Measurements from ENCODE around the gene OPCML.

OPCML gene

DNA sequence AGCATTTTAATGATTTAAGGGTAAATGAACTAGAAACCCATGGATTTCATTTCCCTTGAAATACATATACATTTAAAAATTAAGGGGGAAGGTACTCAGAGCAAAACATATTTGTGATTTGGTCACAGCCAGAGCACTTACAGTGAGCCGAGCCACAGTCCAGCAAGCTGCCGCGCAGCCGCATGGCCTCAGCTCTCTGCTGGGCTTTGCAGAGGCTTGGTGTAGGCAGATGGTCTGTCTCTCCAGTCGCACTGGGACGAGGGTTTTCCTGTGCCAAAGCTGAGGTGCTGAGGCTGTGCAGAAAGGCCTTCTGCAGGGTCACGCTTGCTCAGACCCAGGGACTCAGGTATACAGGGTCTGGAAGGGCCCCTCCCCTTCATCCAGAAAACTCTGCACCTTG, 367.3 kb downstream of the OPCML start:
- Mint-ChIP-seq H3K27me3 (ENCODE audit: low read depth) (peaks cover 35% of the 10 kb centered on the region), H3K36me3 (ENCODE audit: low read depth) (no peaks in the 10 kb centered on the region), H3K9me3 (no peaks in the 10 kb centered on the region), H3K4me1 (peaks cover 12% of the 10 kb centered on the region), H3K27ac (no peak overlapping the region), H3K4me3 (no peak overlapping the region)
- TF ChIP-seq, protein P1, sequence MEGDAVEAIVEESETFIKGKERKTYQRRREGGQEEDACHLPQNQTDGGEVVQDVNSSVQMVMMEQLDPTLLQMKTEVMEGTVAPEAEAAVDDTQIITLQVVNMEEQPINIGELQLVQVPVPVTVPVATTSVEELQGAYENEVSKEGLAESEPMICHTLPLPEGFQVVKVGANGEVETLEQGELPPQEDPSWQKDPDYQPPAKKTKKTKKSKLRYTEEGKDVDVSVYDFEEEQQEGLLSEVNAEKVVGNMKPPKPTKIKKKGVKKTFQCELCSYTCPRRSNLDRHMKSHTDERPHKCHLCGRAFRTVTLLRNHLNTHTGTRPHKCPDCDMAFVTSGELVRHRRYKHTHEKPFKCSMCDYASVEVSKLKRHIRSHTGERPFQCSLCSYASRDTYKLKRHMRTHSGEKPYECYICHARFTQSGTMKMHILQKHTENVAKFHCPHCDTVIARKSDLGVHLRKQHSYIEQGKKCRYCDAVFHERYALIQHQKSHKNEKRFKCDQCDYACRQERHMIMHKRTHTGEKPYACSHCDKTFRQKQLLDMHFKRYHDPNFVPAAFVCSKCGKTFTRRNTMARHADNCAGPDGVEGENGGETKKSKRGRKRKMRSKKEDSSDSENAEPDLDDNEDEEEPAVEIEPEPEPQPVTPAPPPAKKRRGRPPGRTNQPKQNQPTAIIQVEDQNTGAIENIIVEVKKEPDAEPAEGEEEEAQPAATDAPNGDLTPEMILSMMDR (IDR thresholded peaks at IDR 0.05; ENCODE audit: unreplicated experiment in 3 of 3), result no peak

DNA sequence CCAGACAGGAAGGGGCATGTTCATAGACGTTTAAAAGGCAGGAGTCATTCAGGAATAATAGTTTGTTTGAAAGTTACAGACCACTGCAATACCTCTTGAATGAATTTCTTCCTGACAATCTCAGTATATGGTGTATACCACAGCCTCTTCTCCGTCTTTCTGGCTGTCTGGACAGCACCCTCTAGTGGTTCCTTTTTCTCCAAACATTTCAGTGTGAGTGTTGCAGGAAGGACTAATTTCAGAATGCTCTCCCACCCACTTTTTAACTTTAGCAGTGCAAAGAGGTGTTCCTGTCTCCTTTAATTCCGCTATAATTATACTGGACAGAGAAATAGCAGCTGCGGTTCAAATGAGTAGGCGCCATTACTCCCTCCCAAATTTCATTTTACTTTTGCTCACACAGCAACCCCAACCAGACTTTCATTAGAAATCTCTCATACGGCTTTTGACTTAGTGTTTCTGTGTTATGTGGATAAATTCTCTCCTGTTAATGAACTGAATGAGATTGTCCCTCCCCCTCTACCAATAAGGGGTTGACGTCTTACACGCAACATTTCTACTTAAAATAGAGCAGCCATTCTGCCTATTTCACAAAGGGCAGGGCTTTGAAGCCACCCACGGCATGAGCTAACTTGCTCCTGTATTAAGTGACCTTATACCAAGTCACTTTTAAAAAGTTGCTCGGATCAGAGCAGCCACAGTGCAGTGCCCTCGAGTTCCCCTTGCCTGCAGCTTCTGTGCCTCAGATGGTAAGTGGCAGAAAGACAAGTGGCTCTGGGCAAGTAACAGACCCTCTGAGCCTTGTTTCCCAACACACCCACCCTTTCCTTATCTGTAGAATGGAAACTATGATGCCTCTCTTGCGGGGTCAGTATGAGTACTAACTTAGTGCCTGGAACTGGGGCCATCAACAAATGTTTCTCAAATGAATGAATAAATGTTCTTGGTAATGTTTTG, 368.6 kb downstream of the OPCML start:
- TF ChIP-seq, protein P1 (IDR thresholded peaks at IDR 0.05; ENCODE audit: unreplicated experiment in 3 of 3), result peak; percentile 73 to 79 (median 77)
- peaks cover 12% of the 10 kb centered on the region for H3K4me1 Mint-ChIP-seq
- no peaks in the 10 kb centered on the region for H3K9me3 Mint-ChIP-seq
- H3K36me3 Mint-ChIP-seq (ENCODE audit: low read depth), result no peaks in the 10 kb centered on the region
- peaks cover 48% of the 10 kb centered on the region for H3K27me3 Mint-ChIP-seq (ENCODE audit: low read depth)
- H3K4me3 Mint-ChIP-seq, result no peak overlapping the region
- no peak overlapping the region for H3K27ac Mint-ChIP-seq

DNA sequence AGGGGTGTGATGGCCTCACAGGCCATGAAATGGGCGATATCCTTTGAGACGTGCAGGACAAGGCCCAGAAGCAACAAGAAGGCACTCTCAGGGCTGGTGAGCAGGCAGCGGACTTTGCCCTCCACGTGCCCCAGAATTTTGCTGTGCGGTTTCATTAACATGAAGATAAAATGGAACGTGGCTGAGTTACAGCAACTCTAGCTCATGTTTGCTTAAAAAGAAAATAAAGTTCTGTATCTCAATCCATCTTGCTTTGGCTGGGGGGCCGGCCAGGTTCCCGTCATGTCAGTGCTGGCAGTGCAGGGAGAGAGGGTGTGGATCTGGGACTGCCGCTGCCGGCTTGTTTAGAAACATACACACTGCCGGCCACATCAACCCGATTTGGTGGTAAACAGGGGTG, 370.1 kb downstream of the OPCML start:
- TF ChIP-seq, protein P1 (IDR thresholded peaks at IDR 0.05; ENCODE audit: unreplicated experiment in 3 of 3), result no peak
- no peaks in the 10 kb centered on the region for H3K9me3 Mint-ChIP-seq
- no peak overlapping the region for H3K4me3 Mint-ChIP-seq
- no peaks in the 10 kb centered on the region for H3K36me3 Mint-ChIP-seq (ENCODE audit: low read depth)
- H3K4me1 Mint-ChIP-seq, result peaks cover 12% of the 10 kb centered on the region
- H3K27ac Mint-ChIP-seq, result no peak overlapping the region
- peaks cover 46% of the 10 kb centered on the region for H3K27me3 Mint-ChIP-seq (ENCODE audit: low read depth)

DNA sequence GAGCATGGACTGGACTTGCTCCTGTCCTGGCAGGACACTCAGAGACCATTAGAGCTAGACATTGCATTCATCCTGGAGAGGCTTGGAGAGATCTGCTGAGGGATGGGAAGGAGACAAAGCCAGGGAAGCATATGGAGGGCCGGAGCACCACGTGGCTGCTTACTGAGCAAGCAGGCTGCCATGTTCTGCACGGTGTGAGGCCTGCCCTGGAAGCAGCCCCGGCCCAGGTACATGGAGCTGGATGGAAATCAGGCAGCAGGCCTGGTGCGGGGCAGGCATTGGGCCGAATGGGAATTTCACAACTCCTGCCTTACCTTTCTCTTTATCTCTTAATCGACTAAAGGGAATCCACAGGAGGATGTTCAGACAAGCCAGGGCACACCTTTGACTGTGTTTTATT, 371.5 kb downstream of the OPCML start:
- no peaks in the 10 kb centered on the region for H3K9me3 Mint-ChIP-seq
- TF ChIP-seq, protein P1 (IDR thresholded peaks at IDR 0.05; ENCODE audit: unreplicated experiment in 3 of 3), result no peak
- H3K4me3 Mint-ChIP-seq, result no peak overlapping the region
- no peak overlapping the region for H3K27ac Mint-ChIP-seq
- no peaks in the 10 kb centered on the region for H3K36me3 Mint-ChIP-seq (ENCODE audit: low read depth)
- peaks cover 12% of the 10 kb centered on the region for H3K4me1 Mint-ChIP-seq
- peaks cover 58% of the 10 kb centered on the region for H3K27me3 Mint-ChIP-seq (ENCODE audit: low read depth)

DNA sequence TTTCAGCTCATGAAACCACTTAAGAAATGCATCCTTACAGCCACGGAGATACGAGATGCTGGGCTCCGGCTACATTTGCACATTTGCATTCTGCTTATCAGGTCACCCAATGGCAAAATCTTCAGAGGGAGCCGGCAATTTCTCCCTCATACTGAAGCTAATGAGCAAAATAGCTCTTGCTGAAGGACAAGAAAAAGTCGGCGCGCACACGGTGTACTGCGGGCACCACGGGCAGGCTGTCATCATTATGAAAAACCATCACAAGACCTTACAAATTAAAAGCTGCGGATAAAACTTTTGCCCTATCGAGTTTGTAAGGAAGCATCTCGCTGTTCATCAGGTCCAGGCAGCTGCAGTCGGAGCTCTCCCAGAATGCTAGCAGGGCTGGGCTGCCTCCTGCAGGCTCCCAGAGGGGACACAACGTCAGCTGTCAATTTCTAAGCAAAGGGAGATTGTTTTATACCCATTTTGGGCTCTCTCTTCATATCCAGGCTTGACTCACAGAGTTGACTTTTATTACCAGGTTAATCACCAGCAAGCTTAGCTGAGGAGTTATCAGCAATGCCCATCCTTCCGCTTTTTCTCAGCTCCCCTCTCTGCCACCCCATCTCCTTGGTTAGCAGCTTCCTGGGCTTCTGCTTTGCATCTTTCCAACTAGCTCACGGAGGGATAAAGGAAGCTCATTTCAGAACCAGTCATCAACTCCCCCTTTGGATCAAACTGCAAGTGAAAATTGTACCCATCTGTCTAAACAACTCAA, 375.1 kb downstream of the OPCML start:
- Mint-ChIP-seq H3K4me1 (no peaks in the 10 kb centered on the region), H3K36me3 (ENCODE audit: low read depth) (no peaks in the 10 kb centered on the region), H3K9me3 (no peaks in the 10 kb centered on the region), H3K4me3 (no peak overlapping the region), H3K27me3 (ENCODE audit: low read depth) (peaks cover 61% of the 10 kb centered on the region), H3K27ac (no peak overlapping the region)
- TF ChIP-seq, protein P1 (IDR thresholded peaks at IDR 0.05; ENCODE audit: unreplicated experiment in 3 of 3), result peak in 2 of 3 experiments; percentile 32 to 50
